ENCODE data around the gene VSIG10L2. TPM values are rescaled to one million over a fixed set of nuclear protein-coding genes. Genes with fewer than 3 reads are reported as not detected.

VSIG10L2 gene
- total RNA-seq, 1 donor from 2014 or later, result not detected

Other genes starting within 250 kb of the VSIG10L2 start
- gene PATE1, start 199.8 kb upstream of the VSIG10L2 start, total RNA-seq, result not detected in 2 replicates
- gene PATE2, start 167.2 kb upstream of the VSIG10L2 start, total RNA-seq, result 0.13 TPM in 1 of 2 replicates, not detected in the other
- not detected in 2 replicates for gene PATE3, start 157.9 kb upstream of the VSIG10L2 start, total RNA-seq
- not detected in 2 replicates for gene PATE4, start 112.7 kb upstream of the VSIG10L2 start, total RNA-seq
- gene HYLS1, start 58.4 kb upstream of the VSIG10L2 start, total RNA-seq, result 5.6 and 5.8 TPM in 2 replicates
- gene PUS3, start 42.8 kb upstream of the VSIG10L2 start, total RNA-seq, result 7.4 and 7.6 TPM in 2 replicates
- gene DDX25, start 41.5 kb upstream of the VSIG10L2 start, total RNA-seq, result under 0.01 TPM in 1 of 2 replicates, not detected in the other
- gene CDON, start 116.8 kb downstream of the VSIG10L2 start, total RNA-seq, result 1.8 and 4.8 TPM in 2 replicates

Data from dermis microvascular lymphatic vessel endothelial cell (primary cell).